Left lung (tissue), 10 donors: ENCODE data around the gene NT5DC2. TPM values are rescaled to one million over a fixed set of nuclear protein-coding genes. Genes with fewer than 3 reads are reported as not detected.

Experiments used
- ATAC-seq: fragments of 200-7000 bp; cut with Tn5 transposase; one replicate; pipeline ENCODE4 v1.9.1; 2020; ENCODE audit warnings: moderate library complexity
- DNase-seq, 4 donors: peaks; one replicate each; pipeline ENCODE4 v3.0.0-alpha.2; 2013 to 2020
- H3K27ac ChIP-seq, 2 donors: fragments of 200-600 bp; sonication (generic) in 1 of 2; one replicate each; pipeline versions ENCODE4 v1.5.0 to v1.8.0; 2020 to 2021
- H3K27me3 ChIP-seq, 2 donors: fragments of 200-600 bp; sonication (generic) in 1 of 2; one replicate each; pipeline versions ENCODE4 v1.5.0 to v1.8.0; 2020 to 2021
- H3K36me3 ChIP-seq, 2 donors: fragments of 200-600 bp; sonication (generic) in 1 of 2; one replicate each; pipeline versions ENCODE4 v1.5.0 to v1.8.0; 2020 to 2021
- H3K4me1 ChIP-seq, 2 donors: fragments of 200-600 bp; one replicate each; pipeline ENCODE4 v1.8.0; 2021
- H3K4me3 ChIP-seq, 2 donors: fragments of 200-600 bp; sonication (generic) in 1 of 2; one replicate each; pipeline versions ENCODE4 v1.5.0 to v1.8.0; 2020 to 2021; ENCODE audit warnings: mild to moderate bottlenecking in 1 of 2
- H3K9me3 ChIP-seq, 2 donors: fragments of 200-600 bp; sonication (generic) in 1 of 2; one replicate each; pipeline versions ENCODE4 v1.5.0 to v1.8.0; 2020 to 2021
- CTCF ChIP-seq, 2 donors: fragments of 200-600 bp; sonication (generic) in 1 of 2; IDR thresholded peaks; one replicate each; pipeline versions ENCODE4 v1.5.0 to v1.8.0; 2021; ENCODE audit warnings: antibody characterized with exemption in 2 of 2
- intact Hi-C, 2 donors: fragments of 100-400 bp; cut with DNase I; formaldehyde crosslinking; loops; one replicate each; pipeline versions ENCODE4 v1.11.2 to v1.14.2; 2022
- polyA plus RNA-seq, 6 donors: library from polyadenylated mRNA; unstranded; fragments of 120-200 nt; gene quantifications; one replicate each; pipeline ENCODE4 v1.2.1, GENCODE V29; 2013; ENCODE audit not compliant: insufficient read length in 6 of 6
- total RNA-seq, 2 donors: library from RNA; stranded (reverse); fragmentation: NEBNext Ultra II Directional; extraction: Animal tissue kit (Norgen Biotek cat#: 25700); gene quantifications; one replicate each; pipeline ENCODE4 v1.2.1, GENCODE V29; 2021
- donor health status: DM: no; HTN: yes; CAD: no.
- donor health status: DM: no; HTN: no; CAD: no.

NT5DC2 gene
- total and polyA plus RNA-seq, 8 donors = 81.8 to 365 (median 247) TPM

GRCh38 chr3:52535411-52536111 lies 1.9 kb upstream of the NT5DC2 start:
- Histone ChIP-seq H3K36me3 (peaks cover 0 to 3% of the 10 kb centered on the region in 2 donors), H3K27me3 (peaks cover 0 to 31% of the 10 kb centered on the region in 2 donors), H3K9me3 (no peaks in the 10 kb centered on the region), H3K4me3 (peak overlapping the region in 1 of 2 donors; percentile 80), H3K27ac (peak overlapping the region; percentile 15 to 89), H3K4me1 (peaks cover 21 to 88% of the 10 kb centered on the region in 2 donors)
- intact Hi-C loops = loop anchor here in 1 of 2 donors (10.0 kb wide), 1 partner anchor 71 kb away; no protein-coding TSS in a partner anchor
- ATAC-seq = no peak
- peak in 1 of 4 donors; percentile 51 for DNase-seq
- TF ChIP-seq CTCF (IDR thresholded peaks at IDR 0.05) = no peak

- Histone ChIP-seq H3K36me3 (no peaks in the 10 kb centered on the region), H3K4me3 (peak overlapping the region; percentile 54 to 56), H3K27ac (peak overlapping the region; percentile 46 to 71), H3K9me3 (no peaks in the 10 kb centered on the region), H3K4me1 (peaks cover 29 to 84% of the 10 kb centered on the region in 2 donors), H3K27me3 (peaks cover 0 to 31% of the 10 kb centered on the region in 2 donors)
- ATAC-seq = no peak
- peak in 3 of 4 donors; percentile 19 to 83 (median 44) for DNase-seq
- no peak for TF ChIP-seq CTCF (IDR thresholded peaks at IDR 0.05)
- intact Hi-C loops = loop anchor here in 1 of 2 donors (10.0 kb wide), 1 partner anchor 70 kb away; no protein-coding TSS in a partner anchor
These were observed 875 bp upstream of the NT5DC2 start for GRCh38 chr3:52534281-52535183.

GRCh38 chr3:52532838-52533622 lies 627 bp downstream of the NT5DC2 start:
- intact Hi-C loops = loop anchor here in 1 of 2 donors (10.0 kb wide), 1 partner anchor 68 kb away; no protein-coding TSS in a partner anchor
- Histone ChIP-seq H3K4me3 (peak overlapping the region; percentile 62 to 69), H3K27ac (peak overlapping the region; percentile 23 to 53), H3K4me1 (peaks cover 19 to 71% of the 10 kb centered on the region in 2 donors), H3K27me3 (peaks cover 0 to 31% of the 10 kb centered on the region in 2 donors), H3K9me3 (no peaks in the 10 kb centered on the region), H3K36me3 (peaks cover 0 to 8% of the 10 kb centered on the region in 2 donors)
- DNase-seq = peak in 2 of 4 donors; percentile 44 to 85
- TF ChIP-seq CTCF (IDR thresholded peaks at IDR 0.05) = no peak
- ATAC-seq = no peak

- DNase-seq (peak in 1 of 4 donors; percentile 46), ATAC-seq (no peak)
- intact Hi-C loops = loop anchor here in 1 of 2 donors (10.0 kb wide), 1 partner anchor 68 kb away; no protein-coding TSS in a partner anchor
- H3K4me3 ChIP-seq = peak overlapping the region; percentile 62 to 69
- H3K27ac ChIP-seq = peak overlapping the region in 1 of 2 donors; percentile 53
- peaks cover 0 to 14% of the 10 kb centered on the region in 2 donors for H3K36me3 ChIP-seq
- peaks cover 0 to 31% of the 10 kb centered on the region in 2 donors for H3K27me3 ChIP-seq
- no peak for TF ChIP-seq CTCF (IDR thresholded peaks at IDR 0.05)
- no peaks in the 10 kb centered on the region for H3K9me3 ChIP-seq
- H3K4me1 ChIP-seq = peaks cover 22 to 68% of the 10 kb centered on the region in 2 donors
These were observed 1.2 kb downstream of the NT5DC2 start for GRCh38 chr3:52532517-52532837.
